Activated CD4-positive, alpha-beta T cell treated with anti-CD3 and anti-CD28 coated beads for 48 hours (primary cell): ENCODE data around the gene GSG1L.
A peak's percentile ranks its signal among the peaks of the same experiment; 100 is the strongest.

Source experiments
- DNase-seq: peaks from one replicate; pipeline ENCODE4 v3.0.0-alpha.2; 2020

The GSG1L gene

DNA sequence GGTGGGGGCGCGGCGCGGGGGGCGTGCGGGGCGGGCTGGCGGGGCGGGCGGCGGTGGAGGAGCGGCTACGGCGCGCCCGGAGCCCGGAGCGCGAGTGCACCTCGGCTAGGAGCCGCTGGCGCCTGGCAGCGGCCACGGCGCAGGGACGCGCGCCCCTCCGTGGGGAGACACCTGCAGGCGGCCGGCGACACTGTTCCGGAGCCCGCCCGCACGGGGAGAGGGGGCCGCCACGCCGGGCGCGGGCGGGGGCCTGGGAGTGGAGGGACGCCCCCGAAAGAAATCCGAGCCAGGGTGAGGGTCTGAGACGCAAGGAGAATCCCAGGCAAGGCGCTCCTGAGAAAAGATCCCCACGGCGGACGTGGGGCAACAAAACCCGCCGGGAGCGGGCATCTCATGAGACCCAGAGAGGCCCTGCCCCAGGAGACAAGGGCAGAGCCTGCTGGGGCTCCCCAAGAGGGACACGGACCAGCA lies at the start of gene GSG1L:
Gene GSG1L, minus strand, starts transcription at position 124 of the 471 bp plus-strand sequence. CDS start 290 bp downstream, outside the sequence.
- DNase-seq: no peak

DNA sequence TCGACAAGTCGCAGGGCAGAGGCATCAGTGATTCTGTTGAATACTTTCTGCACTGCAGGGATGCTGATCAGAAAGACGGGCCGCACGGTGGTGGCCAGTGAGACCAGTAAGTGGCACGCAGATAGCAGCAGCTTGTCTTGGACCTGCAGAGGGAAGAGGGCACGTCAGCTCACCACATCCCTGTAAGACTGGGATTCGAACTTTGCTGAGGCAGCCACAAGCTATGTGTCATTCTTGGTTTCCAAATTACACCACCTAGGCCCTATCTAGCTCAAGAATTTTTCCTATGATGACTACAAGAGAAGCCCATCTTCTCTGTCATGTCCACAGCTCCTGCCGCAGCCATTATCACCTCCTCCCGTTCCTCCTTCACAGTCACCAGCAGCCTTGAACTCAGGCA lies 49.4 kb upstream of the GSG1L start:
- peak; percentile 49 for DNase-seq

DNA sequence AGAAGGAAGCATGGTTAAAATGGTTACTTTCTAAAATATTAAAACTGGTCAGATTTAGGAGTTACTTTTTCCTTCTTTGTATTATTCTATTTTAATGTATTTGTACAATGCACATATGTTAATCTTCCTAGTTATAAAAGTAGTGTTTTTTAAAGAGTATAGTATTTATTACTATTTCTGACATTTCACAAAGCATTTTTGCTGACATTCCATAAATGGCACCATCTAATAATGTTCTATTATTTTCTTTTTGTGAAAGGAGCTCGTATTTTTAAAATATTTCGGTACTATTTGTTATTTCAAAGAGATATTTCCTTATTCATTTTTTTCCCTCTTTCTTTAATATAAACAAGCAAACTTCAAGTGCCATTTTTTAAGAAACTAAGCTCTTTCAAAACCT lies 47.5 kb upstream of the GSG1L start:
- no peak for DNase-seq

DNA sequence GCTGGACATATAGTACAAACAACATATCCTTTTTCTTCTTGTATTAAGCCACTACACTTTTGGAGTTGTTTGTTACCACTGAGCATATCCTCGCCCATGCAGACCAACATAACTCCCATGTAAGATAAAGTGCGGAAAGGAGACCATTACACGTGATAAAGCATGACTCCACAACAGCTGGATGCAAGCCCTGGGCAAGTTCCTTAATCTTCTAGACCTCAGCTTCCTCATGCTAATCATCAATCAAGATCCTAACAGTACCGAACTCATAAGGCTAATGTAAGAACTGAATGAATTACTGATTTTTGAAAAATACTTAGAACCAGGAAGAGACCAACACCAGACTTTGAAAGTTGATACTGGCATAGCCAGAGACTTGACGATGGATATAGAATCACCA lies 47.0 kb upstream of the GSG1L start:
- DNase-seq: no peak

DNA sequence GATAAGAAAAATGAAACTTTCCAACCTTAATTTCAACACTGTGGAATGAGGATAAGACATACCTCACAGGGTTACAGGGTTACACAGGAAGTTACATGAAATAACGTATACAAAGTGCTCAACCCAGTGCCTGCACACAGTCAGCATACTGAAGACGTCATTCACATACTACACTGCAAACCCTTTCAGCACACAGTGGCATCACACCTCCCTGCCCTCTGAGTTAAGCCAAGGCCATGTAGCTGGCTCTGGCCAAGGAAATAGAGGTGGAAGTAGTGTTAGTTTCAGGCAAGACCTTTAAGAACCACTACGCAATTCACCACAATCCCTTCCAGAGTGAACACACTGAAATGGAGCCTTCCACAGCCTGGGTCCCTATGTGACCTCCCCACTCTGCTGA lies 46.6 kb upstream of the GSG1L start:
- DNase-seq: no peak

DNA sequence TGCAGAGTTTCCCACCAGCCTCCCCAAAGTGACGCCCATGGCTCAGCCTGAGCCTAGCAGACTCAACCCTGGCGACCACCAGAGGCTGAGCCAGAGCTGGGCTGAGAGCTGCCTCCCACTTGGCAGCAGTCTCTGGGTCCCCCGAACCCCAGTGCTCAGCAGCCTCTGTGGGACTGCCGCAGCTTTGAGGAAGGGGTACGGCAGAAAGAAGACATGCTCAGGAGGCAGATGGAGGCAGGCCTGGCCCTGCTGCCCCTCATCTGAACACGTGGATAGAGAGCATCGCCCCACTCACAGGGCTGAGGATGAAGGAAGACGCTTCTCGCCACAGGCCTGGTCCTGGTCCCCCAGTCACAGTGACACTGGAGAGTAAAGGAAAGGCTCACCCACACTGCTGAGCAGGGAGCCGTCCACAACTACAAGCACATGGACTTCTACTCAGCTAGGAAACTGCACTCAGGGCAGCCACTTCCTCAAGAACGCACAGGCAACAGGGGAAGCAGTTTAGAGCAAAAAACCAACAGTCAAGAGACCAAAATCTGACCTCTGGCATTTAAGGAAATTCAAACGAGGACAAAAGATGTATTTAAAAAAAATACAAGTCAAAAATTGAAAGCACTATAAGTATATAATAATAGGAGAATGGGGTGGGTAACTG lies 45.2 kb upstream of the GSG1L start:
- DNase-seq: no peak

DNA sequence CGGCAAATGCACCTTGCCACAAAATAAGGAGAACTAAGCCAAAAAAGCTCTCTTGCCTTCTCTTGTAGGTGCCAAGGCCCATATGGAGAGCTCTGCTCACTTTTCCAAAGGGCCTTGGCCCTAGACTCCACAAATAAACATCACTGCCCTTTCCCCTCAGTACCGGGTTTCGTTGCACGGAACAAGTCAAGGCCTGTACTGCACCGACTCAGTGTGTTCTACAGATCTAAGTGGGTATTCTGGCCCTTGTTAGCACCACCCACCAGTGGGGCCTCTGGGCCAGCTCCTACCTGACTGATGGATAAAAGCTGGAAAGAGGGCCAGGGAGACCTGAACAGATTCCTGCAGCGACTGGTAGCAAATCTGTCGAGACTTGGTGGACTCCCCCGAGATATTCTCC lies 43.7 kb upstream of the GSG1L start:
- DNase-seq: no peak

DNA sequence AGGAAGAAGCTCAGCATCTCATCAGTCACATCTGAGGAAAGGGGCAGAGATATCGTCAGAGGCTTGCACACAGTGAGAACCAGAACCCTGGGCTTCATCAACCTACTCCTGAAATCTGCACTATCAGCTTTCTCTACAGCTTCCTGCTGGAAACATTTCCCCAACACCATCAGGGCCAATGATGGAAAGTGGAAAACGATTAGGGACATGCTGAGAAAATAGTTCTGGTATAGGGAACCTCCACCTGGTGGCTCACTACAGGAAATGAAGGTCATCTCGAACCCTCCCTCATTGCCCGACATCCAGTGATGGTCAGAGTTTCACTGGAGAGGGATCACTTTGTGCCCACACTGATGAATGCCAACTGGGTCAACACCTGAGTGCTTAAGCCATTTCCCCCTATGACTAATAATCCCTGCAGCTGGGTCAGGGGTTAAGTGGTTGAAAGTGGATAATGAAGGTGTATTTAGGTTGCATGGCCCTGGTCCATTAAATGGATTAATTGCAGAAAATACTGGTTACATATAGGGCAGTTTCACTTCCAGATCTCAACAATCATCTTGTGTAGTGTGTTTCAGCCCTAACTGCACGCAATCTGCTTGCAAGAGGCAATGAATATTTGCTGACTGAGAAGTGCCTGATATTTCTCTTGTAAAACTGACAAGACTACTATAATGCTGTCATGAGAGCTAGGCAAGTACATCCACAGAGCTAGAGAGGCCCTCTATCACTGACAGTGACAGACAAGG lies 43.1 kb upstream of the GSG1L start:
- DNase-seq: no peak

DNA sequence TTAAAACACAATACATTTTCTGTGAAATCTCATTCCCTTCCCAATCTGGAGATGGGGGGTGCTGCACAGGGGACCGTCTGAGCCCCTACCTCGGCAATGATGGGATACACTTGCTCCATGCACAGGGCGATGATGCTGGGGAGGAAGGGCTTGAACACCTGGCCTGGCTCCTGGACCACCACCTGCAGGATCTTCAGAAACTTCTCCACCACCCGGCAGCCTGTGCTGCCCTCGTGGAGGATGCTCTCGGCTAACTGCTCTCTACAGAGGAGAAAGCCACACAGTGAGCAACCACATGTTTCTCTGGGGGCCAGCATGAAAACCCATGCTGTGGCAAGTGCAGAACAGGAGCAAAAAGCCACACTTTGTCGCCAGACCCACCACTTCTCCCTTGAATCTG lies 42.4 kb upstream of the GSG1L start:
- no peak for DNase-seq

DNA sequence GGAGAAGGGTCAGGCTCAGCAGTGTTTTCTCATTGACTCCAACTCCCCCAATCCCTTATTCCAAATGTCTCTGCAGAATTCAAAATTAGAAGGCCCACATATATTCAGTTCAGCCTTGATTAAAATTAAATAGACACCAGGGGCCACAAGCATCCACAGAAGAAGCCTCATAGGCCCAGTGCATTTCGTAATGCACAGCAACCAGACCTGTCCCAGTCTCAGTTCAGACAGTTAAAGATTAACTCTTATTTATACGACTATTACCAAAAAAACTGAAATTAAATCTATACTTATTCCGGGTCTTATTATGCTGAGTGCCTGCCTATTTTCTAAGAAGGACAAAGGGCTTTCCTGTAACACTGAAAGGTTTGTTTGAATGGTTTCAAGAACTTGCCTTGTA lies 41.8 kb upstream of the GSG1L start:
- no peak for DNase-seq

DNA sequence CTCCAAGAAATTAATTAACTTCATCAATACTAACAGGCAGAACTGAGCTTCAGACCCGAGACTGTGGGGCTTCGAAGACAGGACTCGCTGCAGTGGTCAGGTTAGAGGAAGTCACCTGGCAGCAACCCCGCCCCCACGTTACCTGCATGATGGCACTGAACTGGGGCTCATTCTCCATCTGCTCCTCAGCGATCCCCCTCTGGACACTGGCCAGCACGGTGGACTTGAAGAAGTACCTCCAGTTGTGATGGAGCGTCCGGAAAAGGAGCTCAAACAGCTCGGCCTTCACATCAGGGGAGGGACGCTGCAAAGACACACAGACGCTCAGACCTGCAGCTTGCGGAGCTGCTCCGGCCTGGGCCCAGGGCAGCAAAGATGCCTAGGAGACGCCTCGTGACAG lies 40.9 kb upstream of the GSG1L start:
- no peak for DNase-seq

DNA sequence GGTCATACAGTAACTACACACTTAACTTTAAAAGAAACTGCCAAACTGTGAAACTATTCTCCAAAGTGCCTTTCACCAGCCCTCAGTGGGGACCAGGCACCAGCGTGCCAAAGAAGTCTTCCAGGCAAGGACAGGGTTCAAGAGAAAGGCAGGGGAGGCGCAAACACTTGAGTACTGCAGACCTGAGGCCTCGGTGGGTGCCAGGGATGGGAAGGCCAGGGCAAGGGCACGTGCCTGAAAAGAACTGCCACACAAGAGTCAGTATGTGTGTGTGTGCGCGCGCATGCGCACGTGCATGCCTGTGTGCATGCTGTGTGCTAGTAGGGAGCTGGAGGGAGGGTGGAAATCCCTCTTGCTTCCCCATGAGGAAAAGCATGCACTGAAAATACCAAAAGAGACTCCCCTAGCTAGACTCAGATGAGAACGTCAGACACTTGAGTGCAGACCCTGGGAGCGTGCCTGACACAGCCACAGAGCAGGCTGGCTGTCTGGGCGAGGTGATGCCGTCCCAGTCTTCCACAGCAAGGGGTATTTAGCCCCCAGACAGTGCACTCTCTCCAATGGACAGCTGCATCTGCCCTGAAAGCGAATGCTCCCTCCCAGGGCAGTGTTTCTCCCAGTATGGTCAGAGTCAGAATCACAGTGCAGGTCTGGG lies 40.1 kb upstream of the GSG1L start:
- no peak for DNase-seq

DNA sequence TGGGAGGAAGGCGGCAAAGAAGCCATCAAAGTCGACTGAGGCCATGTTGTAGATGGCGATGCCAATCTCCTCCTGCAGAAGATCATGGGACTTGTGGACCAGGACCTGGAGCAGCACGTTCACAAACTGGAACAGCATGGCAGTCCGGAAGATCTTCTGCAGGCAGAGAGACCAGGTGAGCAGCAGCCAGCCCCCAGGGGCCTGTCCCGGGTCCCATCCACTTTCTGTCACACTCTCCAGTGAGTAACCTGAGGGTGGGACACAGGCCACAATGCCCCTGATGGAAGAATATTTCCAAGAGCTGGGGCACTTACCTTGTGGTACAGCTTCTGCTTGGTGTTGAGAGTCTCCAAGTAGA lies 38.0 kb upstream of the GSG1L start:
- no peak for DNase-seq

DNA sequence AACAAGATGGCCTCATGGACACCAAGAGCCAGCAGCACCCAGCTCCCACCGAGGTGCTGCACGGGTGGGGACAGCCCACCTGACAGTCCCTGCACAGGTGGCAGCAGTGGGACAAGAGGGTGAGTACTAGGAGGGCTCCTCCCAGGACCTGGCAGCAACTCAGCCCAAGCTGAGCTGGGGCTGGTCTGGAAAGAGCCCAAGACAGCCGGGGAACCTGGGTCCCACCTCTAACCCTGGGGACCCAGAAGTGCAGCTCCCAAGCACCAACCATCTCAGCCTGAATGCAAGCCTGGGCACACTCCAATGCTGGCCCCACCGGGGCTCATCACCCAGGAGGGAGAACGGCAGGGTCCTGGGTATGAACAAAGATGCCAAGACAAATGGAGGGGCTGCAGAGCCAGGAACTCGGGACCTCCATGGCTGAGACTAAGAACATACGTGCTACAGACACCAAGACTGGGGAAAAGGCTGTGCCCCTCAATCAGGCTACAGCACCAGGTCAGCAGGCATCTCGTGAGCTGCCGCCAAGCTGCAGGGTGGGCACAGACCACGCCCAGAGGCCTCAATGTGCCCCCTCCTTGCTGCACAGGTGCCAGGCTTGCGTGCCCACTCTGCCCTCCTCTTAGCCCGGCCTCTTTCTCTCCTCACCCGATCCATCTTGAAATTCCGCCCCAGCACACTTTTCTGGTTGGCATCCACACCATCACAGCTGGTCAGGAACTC lies 37.5 kb upstream of the GSG1L start:
- no peak for DNase-seq

DNA sequence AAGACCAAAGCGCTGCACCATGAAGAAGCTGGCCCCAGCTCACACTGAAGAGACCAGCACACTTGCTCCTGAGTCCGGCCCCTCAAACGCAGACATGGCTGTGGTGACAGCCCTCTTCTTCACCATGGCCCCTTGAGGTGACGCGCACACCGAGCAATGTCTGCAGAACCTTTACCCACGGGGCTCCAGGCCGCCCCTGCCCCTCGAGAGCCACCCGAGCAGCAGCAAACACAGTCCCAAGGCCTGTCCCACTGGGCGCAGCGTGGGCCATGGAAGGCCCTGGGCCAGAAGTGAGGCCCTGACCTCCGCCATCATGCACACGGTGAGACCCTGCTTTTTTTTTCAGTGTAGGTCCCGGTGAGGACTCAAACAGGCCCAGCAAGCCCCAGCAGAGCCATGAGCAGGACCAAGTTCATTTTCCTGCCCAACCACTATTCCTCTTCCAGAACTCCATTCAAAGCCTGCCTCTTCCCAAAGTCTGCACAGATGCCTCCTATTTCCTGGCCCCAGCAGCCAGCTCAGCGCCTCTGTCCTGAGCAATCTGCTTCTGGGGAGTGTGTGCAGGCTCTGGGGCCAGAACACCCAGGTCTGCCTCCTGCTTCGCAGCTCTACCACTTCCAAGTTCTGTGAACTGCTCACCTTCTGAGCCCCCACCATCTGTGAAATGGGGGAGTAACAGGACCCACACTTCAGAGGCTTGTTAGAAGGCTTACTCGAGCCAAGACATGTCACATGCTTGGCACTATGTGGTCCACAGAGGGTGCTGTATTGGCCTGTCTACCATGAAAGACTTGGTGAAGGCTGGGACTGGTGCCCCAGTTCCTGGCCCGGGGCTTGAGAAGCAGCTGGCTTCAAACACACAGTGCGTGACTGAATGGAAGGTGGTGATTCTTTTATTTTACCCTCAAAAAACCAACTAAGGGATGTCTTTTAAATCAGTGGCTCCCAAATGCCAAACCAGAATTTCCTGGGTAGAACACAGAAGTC lies 35.7 kb upstream of the GSG1L start:
- DNase-seq: no peak

DNA sequence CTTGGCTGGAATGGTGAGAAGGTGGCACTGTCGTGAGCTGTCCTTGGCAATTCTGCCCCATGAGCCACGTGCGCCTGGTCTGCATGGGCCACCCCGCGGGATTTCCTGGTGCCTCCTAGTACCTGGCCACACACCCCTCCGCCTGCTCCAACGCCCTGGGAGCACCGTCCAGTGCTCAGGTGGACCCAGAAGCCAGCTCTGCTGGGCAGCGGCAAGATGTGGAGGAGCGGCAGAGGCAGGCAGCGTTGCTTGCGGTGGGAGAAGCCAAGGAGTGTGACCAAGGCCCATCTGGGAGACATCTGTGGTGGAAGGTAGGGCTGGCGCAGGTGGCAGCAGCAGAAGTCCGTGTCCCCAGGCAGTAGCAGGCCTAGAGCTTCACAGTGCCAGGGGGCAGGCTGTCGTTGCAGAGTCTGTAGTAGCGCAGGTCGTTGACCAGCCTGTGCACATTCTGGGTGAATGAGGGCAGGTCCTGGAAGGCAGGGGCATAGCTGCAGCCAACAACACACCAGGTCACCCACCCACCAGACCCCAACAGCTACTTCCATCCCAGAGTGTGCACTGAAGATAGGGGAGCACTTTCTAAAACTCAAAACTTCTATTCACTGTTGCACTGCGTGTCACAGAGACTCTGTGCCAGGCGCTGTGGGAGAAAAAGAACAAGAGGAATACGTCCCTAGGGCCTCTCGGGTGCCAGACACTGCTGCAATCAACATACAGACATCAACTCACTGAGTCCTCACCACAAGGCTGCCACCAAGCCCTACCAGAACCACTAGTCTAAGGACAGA lies 34.9 kb upstream of the GSG1L start:
- no peak for DNase-seq

DNA sequence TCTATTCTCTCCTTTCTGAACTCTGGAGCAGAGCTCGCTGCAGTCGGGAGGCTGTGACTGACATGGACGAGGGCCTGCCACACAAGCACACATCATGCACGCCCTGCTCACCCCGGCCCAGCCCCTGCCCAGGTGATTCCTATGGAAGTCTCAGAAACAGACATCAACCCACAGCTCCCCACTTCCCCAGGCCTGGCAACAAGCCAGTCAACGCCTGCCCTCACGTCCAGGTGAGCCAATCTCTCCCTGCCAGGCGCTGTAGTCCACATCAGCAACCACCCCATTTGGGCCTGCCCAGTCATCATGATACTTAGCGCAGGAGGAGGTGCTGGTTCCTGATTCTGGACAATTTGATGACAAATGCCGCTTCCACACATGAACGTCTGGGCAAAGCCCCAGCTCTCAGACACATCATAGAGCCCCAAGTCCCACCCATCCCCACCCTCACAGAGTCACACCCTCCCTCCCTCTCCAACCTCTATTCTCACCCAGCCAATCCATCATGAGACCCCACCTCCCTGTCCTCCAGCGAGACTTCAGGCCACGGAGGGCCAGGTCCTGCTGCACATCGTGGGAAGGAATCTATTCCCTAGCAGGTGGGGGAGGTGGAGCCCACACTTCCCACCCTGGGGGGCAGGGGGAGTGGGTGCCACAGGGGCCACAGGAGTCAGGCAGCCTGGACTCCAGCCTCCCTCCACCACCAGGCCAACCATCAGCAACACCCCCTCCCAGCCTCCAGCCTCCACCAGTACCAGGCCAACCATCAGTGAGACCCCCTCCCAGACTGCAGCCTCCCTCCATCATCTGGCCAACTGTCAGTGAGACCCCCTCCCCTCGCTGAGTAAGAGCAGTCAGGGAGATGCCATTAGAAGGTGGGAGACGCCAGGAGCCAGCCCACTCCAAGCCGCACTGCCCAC lies 33.7 kb upstream of the GSG1L start:
- DNase-seq: no peak

DNA sequence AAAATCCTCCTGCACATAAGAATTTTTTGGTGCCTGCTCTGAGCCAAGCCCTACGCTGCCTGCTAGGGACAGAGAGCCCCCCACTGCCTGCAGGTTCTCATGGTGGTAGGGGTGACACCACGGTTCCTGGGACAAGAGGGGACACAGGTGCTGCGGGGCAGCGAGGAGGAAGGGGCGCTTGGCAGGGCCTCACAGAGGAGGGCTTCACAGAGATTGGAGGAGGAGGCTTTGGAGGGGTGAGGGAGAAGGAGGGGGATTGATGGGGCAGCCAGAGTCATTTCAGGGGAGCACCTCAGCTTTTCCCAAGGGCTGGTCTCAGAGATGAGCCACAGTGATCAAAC lies 29.8 kb upstream of the GSG1L start:
- DNase-seq: no peak

DNA sequence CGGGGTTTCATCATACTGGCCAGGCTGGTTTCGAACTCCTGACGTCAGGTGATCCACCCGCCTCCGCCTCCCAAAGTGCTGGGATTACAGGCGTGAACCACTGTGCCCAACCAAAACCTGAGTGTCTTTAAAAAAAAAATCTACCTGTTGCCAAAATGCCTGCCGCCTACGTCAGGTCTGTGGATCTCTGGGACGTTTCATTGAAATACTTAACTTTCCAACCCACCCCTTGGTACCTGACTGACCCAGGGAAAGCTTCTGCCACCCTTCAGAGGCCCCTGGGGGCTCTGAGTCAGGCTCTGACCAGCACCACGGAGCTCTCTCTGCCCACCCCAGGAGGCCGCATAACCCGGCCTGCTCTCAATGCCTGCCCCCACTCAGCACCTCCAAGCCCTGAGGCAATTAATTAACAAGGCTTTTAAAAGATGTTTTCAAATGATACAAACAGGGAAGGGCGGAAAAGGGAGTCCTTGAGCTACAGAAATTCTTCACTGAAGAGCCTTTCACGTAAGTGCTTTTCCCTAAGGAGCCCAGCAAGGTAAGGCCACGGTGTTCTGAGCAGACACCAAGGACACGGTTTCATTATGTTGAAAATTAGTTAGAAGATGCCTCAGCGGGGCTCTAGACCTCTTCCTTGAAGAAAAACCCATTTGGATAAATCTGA lies 29.3 kb upstream of the GSG1L start:
- DNase-seq: no peak

DNA sequence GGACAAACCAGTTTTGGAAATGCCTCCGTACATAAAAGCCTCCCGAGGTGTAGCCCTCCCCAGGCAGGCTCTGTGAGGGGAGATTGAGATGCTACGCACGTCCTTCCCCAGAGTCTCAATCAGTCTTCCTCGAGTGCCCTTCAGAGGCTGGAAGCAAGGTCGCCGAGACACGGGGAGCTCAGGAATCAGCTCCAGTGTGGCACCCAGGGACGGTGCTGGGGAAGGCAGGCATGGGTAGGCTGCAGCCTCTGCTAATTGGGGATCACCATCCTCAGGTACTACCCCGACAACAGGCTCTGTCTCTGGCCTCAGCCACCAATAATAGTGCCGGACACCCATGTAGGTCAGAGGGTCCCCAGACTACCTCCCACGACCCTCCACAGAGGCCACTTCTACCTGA lies 28.1 kb upstream of the GSG1L start:
- no peak for DNase-seq
